ENCODE results near the gene EVC2. TPM values are rescaled to one million over a fixed set of nuclear protein-coding genes. Genes with fewer than 3 reads are reported as not detected.

The EVC2 gene
- total RNA-seq, 4 donors from 2014 or later: 0.20 to 10.5 (median 3.9) TPM

GRCh38 chr4:5693871-5694270 lies 14.5 kb downstream of the EVC2 start:
- no peaks in the 10 kb centered on the region for H3K27me3 ChIP-seq
- in situ Hi-C loops (cut with MboI; ENCODE audit: low pct_ligation_motif_present in 1 of 4, low pct_unique_long_range_greater_than_20kb in 1 of 4, low sequenced_read_pairs in 3 of 4): no loop called here
- no peak for DNase-seq
- H3K4me1 ChIP-seq: no peaks in the 10 kb centered on the region
- no peak overlapping the region for H3K4me3 ChIP-seq
- no peaks in the 10 kb centered on the region for H3K9me3 ChIP-seq
- 33 to 72% methylated on average over 1 to 4 of the region's 4 CpGs for WGBS, 2 donors (ENCODE audit: low coverage in 1 of 2)
- no peak overlapping the region for H3K27ac ChIP-seq
- H3K36me3 ChIP-seq: no peaks in the 10 kb centered on the region
- intact Hi-C loops (cut with DNase I; ENCODE audit: low total_unique reads): no loop called here
- TF ChIP-seq POLR2A (IDR thresholded peaks at IDR 0.05) (no peak), EP300 (IDR thresholded peaks at IDR 0.05; ENCODE audit: low read depth) (no peak), CTCF (IDR thresholded peaks at IDR 0.05) (no peak), POLR2AphosphoS5 (IDR thresholded peaks at IDR 0.05) (no peak)

- in situ Hi-C loops (cut with MboI; ENCODE audit: low pct_ligation_motif_present in 1 of 4, low pct_unique_long_range_greater_than_20kb in 1 of 4, low sequenced_read_pairs in 3 of 4): no loop called here
- Histone ChIP-seq H3K27ac (no peak overlapping the region), H3K36me3 (no peaks in the 10 kb centered on the region), H3K4me3 (no peak overlapping the region), H3K27me3 (no peaks in the 10 kb centered on the region), H3K4me1 (no peaks in the 10 kb centered on the region), H3K9me3 (no peaks in the 10 kb centered on the region)
- intact Hi-C loops (cut with DNase I; ENCODE audit: low total_unique reads): no loop called here
- no peak for DNase-seq
- TF ChIP-seq EP300 (IDR thresholded peaks at IDR 0.05; ENCODE audit: low read depth) (no peak), POLR2A (IDR thresholded peaks at IDR 0.05) (no peak), POLR2AphosphoS5 (IDR thresholded peaks at IDR 0.05) (no peak), CTCF (IDR thresholded peaks at IDR 0.05) (no peak)
- 89% methylated on average over 3 to 7 of the region's 7 CpGs for WGBS, 2 donors (ENCODE audit: low coverage in 1 of 2)
Observed at GRCh38 chr4:5691491-5692132, 16.7 kb downstream of the EVC2 start.

- intact Hi-C loops (cut with DNase I; ENCODE audit: low total_unique reads) (no loop called here), in situ Hi-C loops (cut with MboI; ENCODE audit: low pct_ligation_motif_present in 1 of 4, low pct_unique_long_range_greater_than_20kb in 1 of 4, low sequenced_read_pairs in 3 of 4) (no loop called here)
- no peak for DNase-seq
- TF ChIP-seq POLR2AphosphoS5 (IDR thresholded peaks at IDR 0.05) (no peak), EP300 (IDR thresholded peaks at IDR 0.05; ENCODE audit: low read depth) (no peak), POLR2A (IDR thresholded peaks at IDR 0.05) (no peak), CTCF (IDR thresholded peaks at IDR 0.05) (no peak)
- no peak overlapping the region for H3K27ac ChIP-seq
- H3K4me3 ChIP-seq: no peak overlapping the region
- H3K4me1 ChIP-seq: no peaks in the 10 kb centered on the region
- no peaks in the 10 kb centered on the region for H3K9me3 ChIP-seq
- H3K36me3 ChIP-seq: no peaks in the 10 kb centered on the region
- H3K27me3 ChIP-seq: no peaks in the 10 kb centered on the region
- 42 to 81% methylated on average over 4 to 8 of the region's 8 CpGs for WGBS, 2 donors (ENCODE audit: low coverage in 1 of 2)
Observed at GRCh38 chr4:5689065-5689464, 19.3 kb downstream of the EVC2 start.

GRCh38 chr4:5686338-5686737 lies 22.0 kb downstream of the EVC2 start:
- 66 to 73% methylated on average over 5 to 6 of the region's 6 CpGs for WGBS, 2 donors (ENCODE audit: low coverage in 1 of 2)
- H3K27me3 ChIP-seq: no peaks in the 10 kb centered on the region
- H3K27ac ChIP-seq: no peak overlapping the region
- no peaks in the 10 kb centered on the region for H3K36me3 ChIP-seq
- TF ChIP-seq POLR2AphosphoS5 (IDR thresholded peaks at IDR 0.05) (no peak), EP300 (IDR thresholded peaks at IDR 0.05; ENCODE audit: low read depth) (no peak), POLR2A (IDR thresholded peaks at IDR 0.05) (no peak), CTCF (IDR thresholded peaks at IDR 0.05) (no peak)
- DNase-seq: no peak
- no peak overlapping the region for H3K4me3 ChIP-seq
- H3K9me3 ChIP-seq: no peaks in the 10 kb centered on the region
- H3K4me1 ChIP-seq: no peaks in the 10 kb centered on the region
- in situ Hi-C loops (cut with MboI; ENCODE audit: low pct_ligation_motif_present in 1 of 4, low pct_unique_long_range_greater_than_20kb in 1 of 4, low sequenced_read_pairs in 3 of 4): no loop called here
- intact Hi-C loops (cut with DNase I; ENCODE audit: low total_unique reads): no loop called here
